Hepatocyte (in vitro differentiated cells): ENCODE results near the gene LDB3. TPM values are rescaled to one million over a fixed set of nuclear protein-coding genes. Genes with fewer than 3 reads are reported as not detected.
A peak's percentile ranks its signal among the peaks of the same experiment; 100 is the strongest.

ENCODE experiments used
- DNase-seq: peaks from one replicate; pipeline ENCODE4 v3.0.0-alpha.2; 2016; ENCODE audit warnings: low spot score
- H2AFZ ChIP-seq: fragments of 200-600 bp; sonication (generic); 2 replicates; pipeline ENCODE4 v1.6.0; 2016; ENCODE audit warnings: antibody characterized with exemption, mild to moderate bottlenecking
- H3K27ac ChIP-seq: fragments of 200-600 bp; sonication (generic); 2 replicates; pipeline ENCODE4 v1.5.1; 2016; ENCODE audit warnings: mild to moderate bottlenecking
- H3K27me3 ChIP-seq: fragments of 200-600 bp; sonication (generic); 2 replicates; pipeline ENCODE4 v1.6.1; 2016
- H3K36me3 ChIP-seq: fragments of 200-600 bp; sonication (generic); replicated peaks from 2 replicates; pipeline ENCODE4 v1.5.1; 2016; ENCODE audit warnings: low read depth; ENCODE audit not compliant: insufficient read depth
- H3K4me1 ChIP-seq: fragments of 200-600 bp; sonication (generic); 2 replicates; pipeline ENCODE4 v1.5.1; 2016; ENCODE audit warnings: mild to moderate bottlenecking, moderate library complexity; ENCODE audit not compliant: insufficient read depth
- H3K4me2 ChIP-seq: fragments of 200-600 bp; sonication (generic); 2 replicates; pipeline ENCODE4 v1.6.0; 2016
- H3K4me3 ChIP-seq: fragments of 200-600 bp; sonication (generic); 2 replicates; pipeline ENCODE4 v1.5.1; 2016; ENCODE audit warnings: mild to moderate bottlenecking
- H3K79me2 ChIP-seq: fragments of 200-600 bp; sonication (generic); 2 replicates; pipeline ENCODE4 v1.6.0; 2017; ENCODE audit warnings: mild to moderate bottlenecking
- H3K9me2 ChIP-seq: fragments of 200-600 bp; sonication (generic); replicated peaks from 2 replicates; pipeline ENCODE4 v1.6.0; 2017; ENCODE audit warnings: mild to moderate bottlenecking; ENCODE audit not compliant: insufficient read depth
- H3K9me3 ChIP-seq: fragments of 200-600 bp; sonication (generic); 2 replicates; pipeline ENCODE4 v1.5.1; 2016; ENCODE audit warnings: low read depth, mild to moderate bottlenecking
- H4K20me1 ChIP-seq: fragments of 200-600 bp; sonication (generic); 2 replicates; pipeline ENCODE4 v1.6.0; 2016; ENCODE audit warnings: mild to moderate bottlenecking; ENCODE audit not compliant: insufficient read depth, poor library complexity, severe bottlenecking
- EZH2 ChIP-seq: fragments of 200-600 bp; sonication (generic); IDR thresholded peaks from 2 replicates; pipeline ENCODE4 v1.6.1; 2016; ENCODE audit warnings: antibody characterized with exemption, mild to moderate bottlenecking, borderline replicate concordance
- EZH2phosphoT487 ChIP-seq: fragments of 200-600 bp; sonication (generic); IDR thresholded peaks from one replicate; pipeline ENCODE4 v1.6.1; 2018; ENCODE audit warnings: antibody characterized with exemption, mild to moderate bottlenecking, low read depth, moderate library complexity; ENCODE audit not compliant: unreplicated experiment, severe bottlenecking
- WGBS: methylation state at CpG from one replicate; pipeline ENCODE4 v1.1.6; 2016; ENCODE audit warnings: low lambda C conversion rate; ENCODE audit errors: missing lambda C conversion rate; 5-methylcytosine and 5-hydroxymethylcytosine counted together
- polyA plus RNA-seq: library from polyadenylated mRNA; unstranded; fragments of >200 nt; fragmentation: Nextera tagmentation; extraction: Ambion mirVana; gene quantifications from 2 replicates; pipeline ENCODE4 v1.2.1, GENCODE V29; 2016
- total RNA-seq: library from RNA; depleted of rRNA; stranded (reverse); fragments of >200 nt; gene quantifications from 2 replicates; pipeline ENCODE4 v1.2.3, GENCODE V29; 2014
- TF ChIP-seq, protein P1 (sequence below): fragments of 200-600 bp; sonication (generic); IDR thresholded peaks from 2 replicates; pipeline ENCODE4 v1.5.1; 2016; ENCODE audit warnings: antibody characterized with exemption, mild to moderate bottlenecking; ENCODE audit not compliant: poor library complexity

Gene LDB3
- total and polyA plus RNA-seq, 2 experiments from 2014 or later: 0.31 TPM; not detected in 1

DNA sequence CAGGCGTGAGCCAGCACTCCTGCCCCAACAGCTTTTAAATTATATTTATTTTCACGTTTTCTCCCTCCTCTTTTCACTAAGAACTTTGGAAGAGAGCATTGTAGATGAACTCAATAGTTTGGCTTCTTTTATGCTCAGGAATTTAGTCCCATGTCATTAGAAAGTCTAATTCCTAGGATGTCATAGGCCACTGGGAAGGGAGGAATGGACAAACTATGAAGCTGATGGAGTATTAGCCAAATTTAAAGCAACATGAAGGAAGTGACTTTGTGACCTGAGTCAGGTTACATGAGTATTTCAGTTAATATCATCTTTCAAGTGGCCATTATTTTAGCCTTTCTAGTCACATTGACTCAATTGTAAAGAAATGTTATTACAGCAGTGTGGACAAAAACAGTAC lies 32.0 kb upstream of the LDB3 start:
- Histone ChIP-seq H4K20me1 (no peaks in the 10 kb centered on the region), H3K4me2 (no peak overlapping the region), H3K9me3 (no peaks in the 10 kb centered on the region), H3K36me3 (no peaks in the 10 kb centered on the region), H3K27me3 (no peaks in the 10 kb centered on the region), H2AFZ (no peak overlapping the region), H3K79me2 (no peaks in the 10 kb centered on the region), H3K4me3 (no peak overlapping the region), H3K4me1 (peaks cover 12% of the 10 kb centered on the region), H3K27ac (no peak overlapping the region), H3K9me2 (no peaks in the 10 kb centered on the region)
- 88% methylated on average over 2 of the region's 2 CpGs for WGBS
- TF ChIP-seq EZH2 (no peak), EZH2phosphoT487 (no peak)
- TF ChIP-seq, protein P1, sequence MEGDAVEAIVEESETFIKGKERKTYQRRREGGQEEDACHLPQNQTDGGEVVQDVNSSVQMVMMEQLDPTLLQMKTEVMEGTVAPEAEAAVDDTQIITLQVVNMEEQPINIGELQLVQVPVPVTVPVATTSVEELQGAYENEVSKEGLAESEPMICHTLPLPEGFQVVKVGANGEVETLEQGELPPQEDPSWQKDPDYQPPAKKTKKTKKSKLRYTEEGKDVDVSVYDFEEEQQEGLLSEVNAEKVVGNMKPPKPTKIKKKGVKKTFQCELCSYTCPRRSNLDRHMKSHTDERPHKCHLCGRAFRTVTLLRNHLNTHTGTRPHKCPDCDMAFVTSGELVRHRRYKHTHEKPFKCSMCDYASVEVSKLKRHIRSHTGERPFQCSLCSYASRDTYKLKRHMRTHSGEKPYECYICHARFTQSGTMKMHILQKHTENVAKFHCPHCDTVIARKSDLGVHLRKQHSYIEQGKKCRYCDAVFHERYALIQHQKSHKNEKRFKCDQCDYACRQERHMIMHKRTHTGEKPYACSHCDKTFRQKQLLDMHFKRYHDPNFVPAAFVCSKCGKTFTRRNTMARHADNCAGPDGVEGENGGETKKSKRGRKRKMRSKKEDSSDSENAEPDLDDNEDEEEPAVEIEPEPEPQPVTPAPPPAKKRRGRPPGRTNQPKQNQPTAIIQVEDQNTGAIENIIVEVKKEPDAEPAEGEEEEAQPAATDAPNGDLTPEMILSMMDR: no peak
- DNase-seq: no peak

DNA sequence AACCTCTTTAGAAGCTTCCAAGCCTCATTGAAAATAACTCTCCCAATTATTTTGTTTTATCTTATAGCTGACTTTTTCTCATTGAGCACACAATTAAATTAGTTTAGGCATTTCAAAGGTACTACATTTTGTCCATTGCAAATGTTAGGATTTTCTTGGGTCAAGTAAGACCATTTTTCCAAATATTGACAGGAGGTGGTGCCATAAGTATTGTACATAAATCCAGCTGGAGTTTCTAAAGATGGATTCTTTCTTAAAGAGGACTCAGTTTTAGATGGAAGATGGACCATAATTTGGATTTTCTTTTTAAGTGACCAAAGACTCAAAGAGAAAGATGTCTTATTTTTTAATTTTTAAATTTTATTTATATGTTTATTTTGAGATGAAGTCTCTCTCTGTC lies 26.3 kb upstream of the LDB3 start:
- Histone ChIP-seq H3K9me2 (no peaks in the 10 kb centered on the region), H2AFZ (no peak overlapping the region), H3K4me2 (no peak overlapping the region), H3K36me3 (no peaks in the 10 kb centered on the region), H3K9me3 (no peaks in the 10 kb centered on the region), H4K20me1 (no peaks in the 10 kb centered on the region), H3K79me2 (no peaks in the 10 kb centered on the region), H3K27ac (no peak overlapping the region), H3K27me3 (no peaks in the 10 kb centered on the region), H3K4me3 (no peak overlapping the region), H3K4me1 (no peaks in the 10 kb centered on the region)
- TF ChIP-seq, protein P1: peak; percentile 15
- TF ChIP-seq EZH2phosphoT487: no peak
- no peak for DNase-seq

- H3K9me2 ChIP-seq: no peaks in the 10 kb centered on the region
- H2AFZ ChIP-seq: no peak overlapping the region
- no peak overlapping the region for H3K27ac ChIP-seq
- H3K4me3 ChIP-seq: no peak overlapping the region
- no peak for DNase-seq
- peaks cover 1% of the 10 kb centered on the region for H3K4me1 ChIP-seq
- H3K9me3 ChIP-seq: no peaks in the 10 kb centered on the region
- H3K79me2 ChIP-seq: no peaks in the 10 kb centered on the region
- H3K36me3 ChIP-seq: no peaks in the 10 kb centered on the region
- WGBS: 73% methylated on average over 5 of the region's 5 CpGs
- TF ChIP-seq, protein P1: no peak
- TF ChIP-seq EZH2 (no peak), EZH2phosphoT487 (no peak)
- H3K4me2 ChIP-seq: no peak overlapping the region
- no peaks in the 10 kb centered on the region for H3K27me3 ChIP-seq
- no peaks in the 10 kb centered on the region for H4K20me1 ChIP-seq
Measured at GRCh38 chr10:86642499-86642898, 25.8 kb upstream of the LDB3 start.
